ENCODE measurements around the gene EXOSC5.

EXOSC5 gene

DNA sequence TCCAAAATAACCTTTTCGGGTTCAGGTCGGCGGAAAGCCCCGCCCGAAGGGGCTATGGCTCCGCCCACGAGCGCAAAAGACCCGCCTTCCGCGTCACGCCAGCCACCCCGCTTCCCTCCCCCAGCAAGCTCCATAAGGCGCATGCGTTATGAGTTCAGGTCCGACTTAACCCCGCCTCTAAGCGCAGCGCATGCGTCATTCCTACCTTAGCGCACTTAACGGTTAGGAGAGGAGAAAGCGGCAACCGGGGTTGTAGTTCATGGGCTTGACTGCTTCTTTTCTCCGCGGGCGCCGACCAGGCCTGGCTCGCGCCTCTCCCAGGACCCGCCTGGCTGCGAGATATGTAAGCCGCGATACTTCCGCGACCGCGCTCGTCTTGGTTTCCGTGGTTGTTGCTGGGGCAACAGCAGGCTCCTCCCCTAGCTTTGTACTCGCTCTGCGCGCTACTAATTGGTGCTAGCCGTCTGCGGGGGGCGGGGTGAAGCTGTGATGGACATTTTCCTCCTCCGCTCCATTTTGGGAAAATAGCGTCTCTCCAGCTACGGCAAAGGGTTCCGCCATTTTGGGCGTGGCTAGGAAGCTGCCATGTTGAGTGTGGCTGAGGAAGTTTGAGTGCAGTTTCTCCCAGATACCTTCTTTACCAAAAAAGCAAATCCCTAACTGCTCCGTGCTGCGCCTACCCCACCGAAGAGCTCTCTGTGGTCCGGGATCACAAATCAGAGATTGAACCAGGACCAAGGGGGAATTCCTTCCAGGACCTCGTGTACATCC is 33.2 kb downstream of the EXOSC5 start, which contains the start of gene B9D2:
TSS of gene B9D2 (minus strand) at position 397 of the 771 bp plus-strand sequence. CDS start 630 bp downstream, outside the sequence.
- Histone ChIP-seq H3K9ac (ENCODE audit: low read length) (peak within 1 kb of the TSS; percentile 97), H3K4me2 (ENCODE audit: low read length) (peak within 1 kb of the TSS; percentile 88), H2AFZ (ENCODE audit: low read depth, low read length) (peak within 1 kb of the TSS; percentile 87), H3K4me3 (ENCODE audit: low read length) (peak within 1 kb of the TSS; percentile 88), H3K27ac (ENCODE audit: low read length) (peak within 1 kb of the TSS; percentile 89), H3K36me3 (replicated peaks; ENCODE audit: low read depth, low read length) (peaks cover 3% of the 10 kb centered on the region), H3K27me3 (ENCODE audit: low read depth, low read length) (no peaks in the 10 kb centered on the region), H3K9me3 (ENCODE audit: insufficient read depth, low read length) (no peaks in the 10 kb centered on the region), H3K4me1 (ENCODE audit: low read length) (peaks cover 43% of the 10 kb centered on the region), H3K79me2 (ENCODE audit: low read length) (peaks cover 38% of the 10 kb centered on the region), H4K20me1 (ENCODE audit: insufficient read depth, low read length) (no peaks in the 10 kb centered on the region)
- TF ChIP-seq, protein P1, sequence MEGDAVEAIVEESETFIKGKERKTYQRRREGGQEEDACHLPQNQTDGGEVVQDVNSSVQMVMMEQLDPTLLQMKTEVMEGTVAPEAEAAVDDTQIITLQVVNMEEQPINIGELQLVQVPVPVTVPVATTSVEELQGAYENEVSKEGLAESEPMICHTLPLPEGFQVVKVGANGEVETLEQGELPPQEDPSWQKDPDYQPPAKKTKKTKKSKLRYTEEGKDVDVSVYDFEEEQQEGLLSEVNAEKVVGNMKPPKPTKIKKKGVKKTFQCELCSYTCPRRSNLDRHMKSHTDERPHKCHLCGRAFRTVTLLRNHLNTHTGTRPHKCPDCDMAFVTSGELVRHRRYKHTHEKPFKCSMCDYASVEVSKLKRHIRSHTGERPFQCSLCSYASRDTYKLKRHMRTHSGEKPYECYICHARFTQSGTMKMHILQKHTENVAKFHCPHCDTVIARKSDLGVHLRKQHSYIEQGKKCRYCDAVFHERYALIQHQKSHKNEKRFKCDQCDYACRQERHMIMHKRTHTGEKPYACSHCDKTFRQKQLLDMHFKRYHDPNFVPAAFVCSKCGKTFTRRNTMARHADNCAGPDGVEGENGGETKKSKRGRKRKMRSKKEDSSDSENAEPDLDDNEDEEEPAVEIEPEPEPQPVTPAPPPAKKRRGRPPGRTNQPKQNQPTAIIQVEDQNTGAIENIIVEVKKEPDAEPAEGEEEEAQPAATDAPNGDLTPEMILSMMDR (IDR thresholded peaks at IDR 0.05; ENCODE audit: low read depth, low read length), result no peak
- TF ChIP-seq EZH2phosphoT487 (IDR thresholded peaks at IDR 0.05; ENCODE audit: low read depth), result no peak

DNA sequence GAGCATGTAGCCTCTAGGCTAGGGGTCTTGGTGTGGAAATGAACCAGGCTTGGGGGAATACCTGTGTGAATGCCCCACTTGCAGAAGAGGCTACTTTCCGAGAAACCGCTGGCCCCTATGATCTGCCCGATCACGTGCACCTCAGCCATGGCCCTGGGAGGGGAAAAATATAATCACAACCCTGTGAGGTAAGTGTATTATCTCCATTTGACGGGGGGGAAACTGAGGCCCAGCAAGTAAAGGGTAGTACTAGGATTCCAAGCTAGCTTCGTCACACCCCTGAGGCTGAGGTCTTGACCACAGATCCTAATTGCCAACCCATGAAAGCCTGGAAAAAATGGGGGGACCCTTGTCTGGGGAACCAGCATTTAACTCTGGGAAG is 33.8 kb downstream of the EXOSC5 start:
- Histone ChIP-seq H4K20me1 (ENCODE audit: insufficient read depth, low read length) (no peaks in the 10 kb centered on the region), H3K27me3 (ENCODE audit: low read depth, low read length) (no peaks in the 10 kb centered on the region), H3K9me3 (ENCODE audit: insufficient read depth, low read length) (no peaks in the 10 kb centered on the region), H2AFZ (ENCODE audit: low read depth, low read length) (peak overlapping the region; percentile 33; the same call in 1 of the 2 replicates), H3K79me2 (ENCODE audit: low read length) (peaks cover 32% of the 10 kb centered on the region), H3K27ac (ENCODE audit: low read length) (peak overlapping the region; percentile 89), H3K9ac (ENCODE audit: low read length) (peak overlapping the region; percentile 97), H3K36me3 (replicated peaks; ENCODE audit: low read depth, low read length) (peaks cover 3% of the 10 kb centered on the region), H3K4me3 (ENCODE audit: low read length) (peak overlapping the region; percentile 88), H3K4me1 (ENCODE audit: low read length) (peaks cover 37% of the 10 kb centered on the region), H3K4me2 (ENCODE audit: low read length) (peak overlapping the region; percentile 84)
- no peak for TF ChIP-seq EZH2phosphoT487 (IDR thresholded peaks at IDR 0.05; ENCODE audit: low read depth)
- TF ChIP-seq, protein P1 (IDR thresholded peaks at IDR 0.05; ENCODE audit: low read depth, low read length), result no peak

DNA sequence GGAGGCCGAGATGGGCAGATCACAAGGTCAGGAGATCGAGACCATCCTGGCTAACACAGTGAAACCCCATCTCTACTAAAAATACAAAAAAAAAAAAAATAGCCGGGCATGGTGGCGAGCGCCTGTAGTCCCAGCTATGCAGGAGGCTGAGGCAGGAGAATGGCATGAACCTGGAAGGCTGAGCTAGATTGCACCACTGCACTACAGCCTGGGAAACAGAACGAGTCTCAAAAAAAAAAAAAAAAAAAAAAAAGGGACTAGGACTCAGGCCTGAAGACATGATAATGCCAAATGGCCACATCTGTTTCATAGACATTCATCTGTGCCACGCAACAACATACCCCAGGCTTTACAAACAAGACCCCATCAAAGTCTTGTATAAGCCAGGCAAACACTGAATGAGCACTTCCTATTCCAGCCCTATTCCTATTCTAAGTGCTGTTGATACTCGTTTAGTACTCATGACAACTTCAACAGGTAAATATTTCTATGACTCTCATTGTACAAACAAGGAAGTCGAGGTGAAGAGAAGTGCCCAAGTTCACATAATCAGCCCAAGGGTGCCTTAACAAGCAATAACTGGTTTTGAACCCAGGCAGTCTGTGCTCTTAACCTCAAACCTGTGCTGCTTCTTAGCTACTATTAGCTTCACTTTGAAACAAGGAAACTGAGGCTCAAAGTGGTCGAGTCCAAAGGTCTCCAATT is 34.9 kb downstream of the EXOSC5 start:
- no peaks in the 10 kb centered on the region for H4K20me1 ChIP-seq (ENCODE audit: insufficient read depth, low read length)
- H3K9me3 ChIP-seq (ENCODE audit: insufficient read depth, low read length), result no peaks in the 10 kb centered on the region
- H3K27ac ChIP-seq (ENCODE audit: low read length), result no peak overlapping the region
- no peaks in the 10 kb centered on the region for H3K27me3 ChIP-seq (ENCODE audit: low read depth, low read length)
- H3K4me3 ChIP-seq (ENCODE audit: low read length), result no peak overlapping the region
- peaks cover 26% of the 10 kb centered on the region for H3K4me1 ChIP-seq (ENCODE audit: low read length)
- H3K79me2 ChIP-seq (ENCODE audit: low read length), result peaks cover 28% of the 10 kb centered on the region
- H2AFZ ChIP-seq (ENCODE audit: low read depth, low read length), result no peak overlapping the region
- peaks cover 3% of the 10 kb centered on the region for H3K36me3 ChIP-seq (replicated peaks; ENCODE audit: low read depth, low read length)
- no peak overlapping the region for H3K4me2 ChIP-seq (ENCODE audit: low read length)
- TF ChIP-seq, protein P1 (IDR thresholded peaks at IDR 0.05; ENCODE audit: low read depth, low read length), result no peak
- no peak for TF ChIP-seq EZH2phosphoT487 (IDR thresholded peaks at IDR 0.05; ENCODE audit: low read depth)
- H3K9ac ChIP-seq (ENCODE audit: low read length), result no peak overlapping the region

DNA sequence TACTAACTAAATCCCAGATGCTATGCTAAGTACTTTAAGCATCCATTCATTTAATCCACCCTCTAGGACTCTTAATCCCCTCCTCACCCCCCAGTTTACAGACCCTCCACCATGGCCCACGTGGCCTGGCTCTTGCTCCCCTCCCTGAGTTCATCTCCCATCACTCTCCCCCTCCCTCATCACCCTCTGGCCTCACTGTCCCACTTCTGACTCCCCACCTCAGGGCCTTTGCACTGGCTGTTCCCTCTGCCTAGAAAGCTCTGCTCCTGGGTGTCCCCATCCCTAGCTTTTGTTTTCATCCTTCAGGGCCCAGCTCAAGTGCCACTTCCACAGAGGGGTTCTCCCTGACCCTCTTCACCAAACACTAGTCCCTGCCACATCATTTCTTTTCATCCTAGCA is 37.4 kb downstream of the EXOSC5 start:
- H3K4me1 ChIP-seq (ENCODE audit: low read length), result peaks cover 10% of the 10 kb centered on the region
- no peaks in the 10 kb centered on the region for H4K20me1 ChIP-seq (ENCODE audit: insufficient read depth, low read length)
- no peak overlapping the region for H3K9ac ChIP-seq (ENCODE audit: low read length)
- no peak overlapping the region for H2AFZ ChIP-seq (ENCODE audit: low read depth, low read length)
- no peak overlapping the region for H3K4me3 ChIP-seq (ENCODE audit: low read length)
- no peak overlapping the region for H3K4me2 ChIP-seq (ENCODE audit: low read length)
- no peaks in the 10 kb centered on the region for H3K27me3 ChIP-seq (ENCODE audit: low read depth, low read length)
- no peak overlapping the region for H3K27ac ChIP-seq (ENCODE audit: low read length)
- H3K9me3 ChIP-seq (ENCODE audit: insufficient read depth, low read length), result no peaks in the 10 kb centered on the region
- TF ChIP-seq, protein P1 (IDR thresholded peaks at IDR 0.05; ENCODE audit: low read depth, low read length), result no peak
- no peak for TF ChIP-seq EZH2phosphoT487 (IDR thresholded peaks at IDR 0.05; ENCODE audit: low read depth)
- peaks cover 5% of the 10 kb centered on the region for H3K79me2 ChIP-seq (ENCODE audit: low read length)
- H3K36me3 ChIP-seq (replicated peaks; ENCODE audit: low read depth, low read length), result no peaks in the 10 kb centered on the region
